GM19395 (cell line): ENCODE results near the gene STK32C.
A peak's percentile ranks its signal among the peaks of the same experiment; 100 is the strongest.
"Not testable (repeated sequence)": the region's sequence is repeated elsewhere in the genome, so short reads cannot be mapped to it uniquely, and the experiment has no call there.

ENCODE experiments used
- ATAC-seq: cut with Tn5 transposase; IDR thresholded peaks from one replicate; pipeline ENCODE4 v1.9.1; 2021; ENCODE audit warnings: mild to moderate bottlenecking, moderate library complexity; ENCODE audit not compliant: unreplicated experiment

Gene STK32C

DNA sequence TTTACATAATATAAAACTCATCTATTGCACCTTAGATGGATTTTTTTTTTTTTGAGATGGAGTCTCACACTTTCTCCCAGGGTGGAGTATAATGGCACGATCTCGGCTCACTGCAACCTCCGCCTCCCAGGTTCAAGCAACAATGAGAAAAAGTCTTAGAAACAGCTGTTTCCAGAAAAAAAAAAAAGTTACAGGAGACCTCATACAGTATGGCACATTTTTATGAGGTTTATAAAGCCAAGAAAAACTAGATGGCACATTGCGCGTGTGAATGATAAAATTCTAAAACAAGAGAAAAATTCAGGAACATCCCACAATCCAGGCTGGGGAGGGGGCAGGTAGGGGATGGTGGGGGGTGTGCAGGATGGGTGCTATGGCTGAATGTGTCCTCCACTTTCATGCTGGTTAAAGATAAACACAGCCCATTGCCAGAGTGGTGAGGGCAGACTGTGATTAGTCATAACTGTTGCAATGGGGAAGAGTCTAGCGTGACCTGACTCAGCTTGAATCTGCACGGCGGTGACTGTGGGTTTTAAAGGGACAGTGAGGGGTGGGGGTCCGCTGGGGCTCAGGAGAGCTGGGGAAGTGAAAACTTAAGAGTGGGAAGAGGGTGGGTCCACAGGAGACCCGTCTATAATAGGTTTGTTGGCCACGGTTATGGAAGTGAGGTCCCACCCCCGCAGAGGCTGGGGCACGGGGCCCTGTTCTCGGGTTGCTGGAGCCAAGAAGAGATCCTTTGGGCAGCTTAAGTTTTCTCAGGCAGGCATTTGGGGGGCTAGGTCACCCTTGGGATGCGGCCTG is 12.3 kb upstream of the STK32C start:
- ATAC-seq: peak; percentile 98

DNA sequence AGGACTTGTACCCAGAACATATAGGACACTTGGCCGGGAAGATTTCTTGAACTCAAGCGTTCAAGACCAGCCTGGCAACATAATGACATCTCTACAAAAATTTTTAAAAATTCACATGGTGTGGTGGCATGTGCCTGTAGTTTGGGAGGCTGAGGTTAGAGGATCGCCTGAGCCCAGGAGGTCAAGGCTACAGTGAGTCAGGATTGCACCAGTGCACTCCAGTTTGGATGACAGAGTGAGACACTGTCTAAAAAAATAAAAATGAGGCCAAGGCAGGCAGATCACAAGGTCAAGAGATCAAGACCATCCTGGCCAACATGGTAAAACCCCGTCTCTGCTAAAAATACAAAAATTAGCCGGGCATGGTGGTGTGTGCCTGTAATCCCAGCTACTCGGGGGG is 9.7 kb upstream of the STK32C start:
- not testable (repeated sequence) for ATAC-seq

DNA sequence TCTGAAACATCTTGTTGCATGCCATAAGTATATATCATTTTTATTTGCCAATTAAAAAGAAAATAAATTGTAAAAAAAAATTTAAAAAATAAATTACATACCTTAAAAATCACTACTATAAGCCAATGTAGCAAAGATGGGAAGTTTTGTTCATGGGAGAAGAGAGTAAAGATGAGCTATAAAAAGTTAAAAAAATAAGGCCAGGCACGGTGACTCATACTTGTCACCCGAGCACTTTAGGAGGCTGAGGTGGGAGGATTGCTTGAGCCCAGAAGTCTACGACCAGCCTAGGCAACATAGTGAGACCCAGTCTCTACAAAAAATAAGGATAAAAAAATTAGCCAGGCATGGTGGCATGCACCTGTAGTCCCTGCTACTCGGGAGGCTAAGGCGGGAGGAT is 8.4 kb upstream of the STK32C start:
- ATAC-seq: no peak

DNA sequence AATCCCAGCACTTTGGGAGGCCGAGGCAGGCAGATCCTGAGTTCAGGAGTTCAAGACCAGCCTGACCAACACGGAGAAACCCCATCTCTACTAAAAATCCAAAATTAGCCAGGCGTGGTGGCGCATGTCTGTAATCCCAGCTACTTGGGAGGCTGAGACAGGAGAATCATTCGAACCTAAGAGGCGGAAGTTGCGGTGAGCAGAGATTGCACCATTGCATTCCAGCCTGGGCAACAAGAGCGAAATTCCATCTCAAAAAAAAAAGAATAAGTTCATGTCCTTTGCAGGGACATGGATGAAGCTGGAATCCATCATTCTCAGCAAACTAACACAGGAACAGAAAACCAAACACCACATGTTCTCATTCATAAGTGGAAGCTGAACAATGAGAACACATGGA is 7.1 kb upstream of the STK32C start:
- ATAC-seq: not testable (repeated sequence)

DNA sequence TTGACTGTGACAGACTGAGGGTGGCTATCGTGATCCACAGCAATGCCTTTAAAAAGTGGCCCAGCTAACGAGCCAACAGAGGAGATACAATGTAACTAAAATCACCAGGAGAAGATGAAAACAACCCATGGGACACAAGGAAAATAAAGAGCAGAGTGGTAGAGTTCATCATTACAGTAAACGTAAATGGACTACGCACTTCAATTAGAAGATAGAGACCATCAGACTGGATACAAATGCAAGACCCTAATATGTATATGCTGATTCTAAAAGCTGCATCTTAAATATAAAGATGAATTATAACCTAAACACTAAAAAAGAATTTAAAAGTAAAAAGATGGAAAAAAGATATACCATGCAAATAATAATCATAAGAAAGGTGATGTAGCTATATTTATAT is 6.6 kb upstream of the STK32C start:
- ATAC-seq: no peak

DNA sequence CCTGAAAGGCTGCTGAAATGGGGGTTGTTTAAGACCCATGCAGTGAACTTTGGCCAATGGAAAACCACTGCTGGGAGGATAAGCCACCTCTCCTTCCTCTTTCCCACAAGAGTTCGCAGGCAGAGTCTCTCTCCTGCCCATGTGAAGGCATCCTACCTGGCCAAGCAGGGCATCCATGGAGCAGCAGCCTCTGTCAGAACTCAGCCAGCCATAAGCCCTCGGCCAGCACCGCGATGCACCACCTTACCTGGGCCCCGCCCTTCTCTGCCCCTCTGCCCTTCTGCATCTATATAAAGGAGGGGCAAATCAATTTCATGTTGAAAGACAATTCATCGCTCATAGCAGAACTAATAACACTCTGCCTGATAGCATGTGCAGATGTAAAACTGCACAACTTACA is 6.1 kb upstream of the STK32C start:
- no peak for ATAC-seq

DNA sequence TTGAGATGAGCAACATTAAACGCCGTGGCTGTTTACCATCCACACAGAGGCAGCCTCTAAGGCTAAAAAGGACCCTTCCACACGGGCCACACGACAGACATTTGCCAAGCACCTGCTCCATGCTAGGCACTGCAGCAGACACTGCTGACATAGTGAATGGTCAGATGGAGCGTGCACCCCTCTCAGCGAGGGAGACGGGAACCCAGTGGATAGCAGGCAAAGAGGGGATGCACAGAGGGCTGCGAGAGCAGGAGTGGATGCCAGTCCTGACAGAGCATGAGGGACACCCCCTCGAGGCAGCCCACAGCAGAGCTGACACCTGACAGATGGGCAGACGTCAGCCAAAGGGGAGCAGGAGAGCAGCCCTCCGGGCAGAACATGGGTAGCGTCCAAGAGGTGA is 5.6 kb upstream of the STK32C start:
- no peak for ATAC-seq

DNA sequence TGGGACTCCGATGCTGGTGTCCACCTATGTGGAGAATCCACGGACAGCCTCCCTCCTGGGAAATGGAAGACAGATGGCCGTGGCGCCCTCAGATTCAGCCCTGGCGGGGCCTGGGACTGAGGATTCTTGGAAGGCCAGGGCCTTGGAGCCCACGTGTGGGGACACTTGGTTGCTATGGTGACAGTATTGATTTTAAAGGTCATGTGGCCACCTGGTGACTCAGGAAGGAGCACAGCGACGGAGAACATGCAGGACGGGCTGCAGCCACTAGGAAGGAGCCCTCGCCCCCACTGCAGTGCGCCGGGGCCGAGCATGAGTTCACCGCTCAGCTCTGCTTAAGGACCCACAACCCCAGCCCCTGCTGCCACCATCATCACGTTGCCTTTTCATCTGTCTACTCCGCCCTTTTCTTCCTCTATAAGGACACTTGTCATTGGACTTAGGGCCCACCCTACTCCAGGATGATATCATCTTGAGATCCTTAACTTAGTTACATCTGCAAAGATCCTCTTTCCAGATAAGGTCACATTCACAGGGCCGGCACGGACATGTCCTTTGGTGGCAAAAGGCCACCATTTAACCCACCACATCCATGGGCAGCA is 3.7 kb upstream of the STK32C start:
- no peak for ATAC-seq

DNA sequence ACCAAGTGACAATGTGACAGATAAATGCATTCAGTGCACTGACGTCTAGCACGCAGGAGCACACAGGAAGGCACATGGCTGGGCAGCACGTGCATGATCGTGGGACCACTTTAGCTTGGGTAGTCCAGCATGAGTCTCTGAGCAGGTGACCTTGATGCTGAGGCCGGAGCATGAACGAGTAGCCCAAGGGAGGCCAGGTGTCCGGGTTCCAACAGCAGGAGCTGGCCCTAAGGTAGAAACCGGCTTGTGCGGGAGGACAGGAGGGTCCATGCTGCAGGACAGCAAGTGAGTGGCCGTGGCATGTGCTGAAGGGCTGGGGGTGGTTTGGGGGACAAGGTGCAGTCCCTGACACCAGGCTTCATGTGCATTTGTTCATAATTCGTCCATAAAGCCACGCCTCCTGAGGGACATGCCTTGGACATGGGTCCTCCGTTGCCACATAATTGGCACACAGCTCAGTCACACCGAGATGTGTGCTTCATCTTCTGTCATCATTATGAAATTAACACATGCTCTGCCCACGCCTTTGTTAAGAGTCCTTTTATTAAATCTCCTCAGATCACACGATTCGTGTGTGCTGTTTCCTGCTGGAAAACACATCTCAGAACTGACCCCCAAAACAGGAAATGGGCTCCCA is 3.1 kb upstream of the STK32C start:
- ATAC-seq: no peak

DNA sequence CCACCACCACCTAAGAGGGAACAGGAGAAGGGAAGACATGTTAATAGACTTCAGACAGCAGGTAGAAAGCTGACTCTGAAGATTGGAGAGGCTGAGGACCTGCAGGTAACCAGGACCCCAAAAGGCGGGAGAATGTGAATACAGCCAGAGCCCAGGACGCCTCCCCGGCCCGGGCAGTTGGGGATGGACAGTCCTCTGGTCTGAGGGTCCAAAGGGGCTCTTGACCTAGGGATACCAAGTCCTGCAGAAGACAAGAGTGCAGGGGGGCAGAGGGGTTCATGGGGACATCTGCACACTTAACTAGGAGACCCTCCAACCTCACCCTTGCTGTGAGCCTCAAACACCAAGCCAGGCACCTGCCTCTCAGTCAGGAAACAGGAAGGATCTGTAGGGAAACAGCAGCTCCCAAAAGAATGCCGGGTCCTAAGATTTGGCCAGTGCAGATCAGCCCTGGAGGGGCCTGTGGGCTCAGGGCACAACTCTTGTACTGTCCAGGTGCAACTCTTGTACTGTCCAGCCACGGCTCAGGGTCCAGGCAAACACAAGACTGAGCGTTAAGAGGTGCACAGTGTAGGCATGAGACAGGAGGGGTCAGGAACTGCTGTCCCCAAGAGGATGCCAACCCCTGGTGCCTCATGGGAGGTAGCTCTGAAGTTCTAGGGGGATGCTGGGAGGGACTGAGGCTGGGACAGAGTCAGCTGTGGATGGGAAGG is 2.3 kb upstream of the STK32C start:
- no peak for ATAC-seq

DNA sequence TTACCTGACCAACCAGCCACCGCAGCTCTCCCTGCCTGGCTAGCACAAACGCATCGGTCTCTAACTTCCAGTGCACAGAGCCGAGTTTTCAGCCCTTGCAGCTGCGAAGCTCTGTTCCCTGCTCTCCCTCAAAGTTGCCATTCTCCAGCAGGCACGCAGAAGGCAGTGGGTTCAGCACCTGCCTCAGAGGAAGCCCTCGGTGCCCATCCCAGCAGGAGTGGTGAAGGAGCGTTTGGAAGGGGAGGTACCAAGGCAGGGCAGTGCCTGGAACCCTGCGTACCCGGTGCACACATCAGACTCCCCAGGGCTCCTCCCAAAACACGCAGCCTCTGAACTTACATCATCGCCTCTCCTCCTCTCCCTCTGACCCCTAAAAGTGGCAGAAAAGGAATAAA is 1.7 kb upstream of the STK32C start:
- no peak for ATAC-seq

DNA sequence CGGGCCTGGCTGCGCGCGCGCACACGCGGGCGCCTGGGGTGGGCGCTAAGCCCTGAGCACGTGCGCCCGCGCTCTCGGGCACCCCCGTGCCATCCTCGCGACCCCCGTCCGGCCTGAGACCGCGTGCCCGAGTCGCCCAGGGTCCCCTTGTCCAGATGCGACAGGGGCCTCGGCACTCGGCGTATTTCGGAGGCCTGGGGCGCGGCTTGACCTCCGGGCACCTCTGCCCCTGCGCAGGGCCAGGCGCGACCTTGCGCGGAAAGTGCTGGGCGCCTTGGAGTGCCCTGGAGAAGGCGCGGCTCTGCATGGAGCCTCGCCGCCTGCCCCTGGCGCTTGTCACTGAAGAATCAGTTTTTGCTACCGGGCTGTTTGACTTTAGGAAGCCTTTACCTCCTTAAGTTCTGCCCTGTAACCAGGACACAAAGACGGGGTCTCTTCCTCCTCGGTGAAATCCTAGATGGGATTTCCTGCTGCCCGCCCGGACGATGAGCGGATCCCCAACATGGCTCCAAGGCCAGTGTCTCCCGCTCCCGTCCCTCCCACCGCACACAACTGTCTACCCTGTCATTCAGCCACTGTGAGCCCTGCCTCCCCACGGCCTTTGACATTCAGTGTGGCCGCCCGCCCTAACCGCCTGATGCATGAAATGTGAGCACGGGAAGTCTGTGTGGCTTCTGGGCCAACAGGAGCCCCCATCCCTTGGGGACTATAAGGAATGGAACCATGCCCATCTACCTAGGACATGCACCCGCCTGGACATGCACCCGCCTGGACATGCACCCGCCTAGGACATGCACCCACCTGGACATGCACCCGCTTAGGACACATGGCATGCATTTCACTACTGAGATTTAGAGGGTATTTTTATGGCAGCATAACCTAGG is 1.1 kb upstream of the STK32C start:
- no peak for ATAC-seq

DNA sequence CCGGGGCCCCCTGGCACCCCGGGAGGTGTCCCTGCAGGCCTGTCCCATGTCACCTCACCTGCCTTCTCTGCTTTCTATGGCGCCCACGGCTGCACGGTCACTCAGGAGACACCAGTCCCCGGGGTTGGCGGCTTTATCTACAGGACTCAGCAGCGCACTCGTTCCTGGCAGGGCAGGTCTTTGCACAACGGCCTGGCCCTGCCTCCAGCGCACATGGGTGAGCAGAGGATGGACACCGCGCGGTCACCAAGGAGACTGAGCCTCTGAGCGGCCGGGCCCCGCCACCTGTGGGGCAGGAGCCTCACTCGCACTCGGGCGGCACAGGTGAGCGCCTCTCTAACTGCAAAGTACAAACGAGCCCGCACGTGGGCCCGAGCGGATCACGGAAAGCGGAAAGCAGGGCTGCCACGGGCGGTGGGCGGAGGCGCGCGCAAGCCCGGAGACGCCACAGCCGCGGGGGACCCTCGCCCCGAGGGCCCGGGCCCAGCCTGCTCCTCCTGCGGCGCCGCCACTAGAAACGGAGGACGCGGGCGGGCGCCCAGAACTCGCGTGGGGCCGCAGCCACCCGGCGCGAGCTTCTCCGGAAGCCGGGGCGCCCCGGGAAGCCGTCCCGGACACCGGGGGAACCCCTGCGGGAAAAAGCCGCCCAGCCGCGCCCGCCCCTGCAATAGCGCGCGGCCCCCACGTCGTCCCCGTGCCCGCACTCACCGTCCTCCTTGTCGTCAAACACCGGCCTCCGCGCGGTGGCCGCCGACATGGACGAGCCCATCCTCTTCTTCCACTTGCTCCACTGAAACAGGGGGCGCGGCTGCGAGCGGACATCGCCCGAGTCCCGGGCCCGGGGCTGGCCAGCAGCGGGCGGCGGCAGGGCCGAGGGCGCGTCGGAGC is 642 bp downstream of the STK32C start:
- peak; percentile 15 for ATAC-seq

DNA sequence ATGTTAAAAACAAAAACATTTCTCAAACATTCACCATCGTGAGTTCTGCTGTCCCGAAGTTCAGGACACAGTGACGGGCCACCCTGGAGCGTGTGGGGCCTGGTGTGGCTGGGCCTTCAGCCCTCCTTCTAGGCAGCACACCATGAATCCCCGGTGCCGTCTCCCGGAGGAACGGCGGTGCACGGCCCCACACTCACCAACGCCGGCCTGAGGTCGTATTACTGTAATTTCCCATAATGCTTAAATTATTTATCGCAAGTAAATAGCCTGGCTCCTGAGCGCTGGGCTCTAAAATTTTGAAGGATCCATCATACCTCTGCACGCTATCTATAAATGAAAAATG is 1.4 kb downstream of the STK32C start:
- no peak for ATAC-seq

DNA sequence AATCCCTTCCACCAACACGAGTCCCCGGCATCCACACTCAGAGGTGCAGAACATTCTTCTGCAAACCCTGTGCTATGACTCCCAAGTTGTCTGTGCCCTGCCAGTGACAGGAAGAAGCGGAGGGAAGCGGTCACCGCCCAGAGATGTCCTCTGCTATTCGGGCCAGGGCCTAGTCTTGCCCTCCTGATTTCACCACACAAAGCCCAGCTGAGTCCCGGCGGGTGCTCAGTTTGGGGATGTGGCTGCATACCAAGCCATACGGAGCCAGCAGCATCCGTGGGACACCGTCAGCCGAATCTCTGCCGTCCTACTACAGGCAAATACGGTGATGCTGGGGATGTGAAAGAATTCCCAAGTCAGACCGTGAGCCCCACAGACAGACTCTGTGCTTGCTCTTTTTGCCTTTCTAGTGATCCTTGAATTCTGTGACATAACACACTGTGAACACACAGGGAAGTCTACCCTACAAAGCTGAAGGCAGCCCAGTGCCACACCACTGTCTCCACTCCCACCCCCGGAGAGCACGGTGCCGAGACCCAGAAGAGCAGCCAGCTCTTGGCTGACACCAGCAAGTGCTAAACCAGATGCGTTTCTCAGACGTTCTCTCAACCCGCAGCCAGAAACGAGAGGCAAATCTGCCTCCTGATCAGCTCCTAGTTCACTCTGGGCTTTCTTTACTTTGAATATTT is 2.0 kb downstream of the STK32C start:
- ATAC-seq: no peak

DNA sequence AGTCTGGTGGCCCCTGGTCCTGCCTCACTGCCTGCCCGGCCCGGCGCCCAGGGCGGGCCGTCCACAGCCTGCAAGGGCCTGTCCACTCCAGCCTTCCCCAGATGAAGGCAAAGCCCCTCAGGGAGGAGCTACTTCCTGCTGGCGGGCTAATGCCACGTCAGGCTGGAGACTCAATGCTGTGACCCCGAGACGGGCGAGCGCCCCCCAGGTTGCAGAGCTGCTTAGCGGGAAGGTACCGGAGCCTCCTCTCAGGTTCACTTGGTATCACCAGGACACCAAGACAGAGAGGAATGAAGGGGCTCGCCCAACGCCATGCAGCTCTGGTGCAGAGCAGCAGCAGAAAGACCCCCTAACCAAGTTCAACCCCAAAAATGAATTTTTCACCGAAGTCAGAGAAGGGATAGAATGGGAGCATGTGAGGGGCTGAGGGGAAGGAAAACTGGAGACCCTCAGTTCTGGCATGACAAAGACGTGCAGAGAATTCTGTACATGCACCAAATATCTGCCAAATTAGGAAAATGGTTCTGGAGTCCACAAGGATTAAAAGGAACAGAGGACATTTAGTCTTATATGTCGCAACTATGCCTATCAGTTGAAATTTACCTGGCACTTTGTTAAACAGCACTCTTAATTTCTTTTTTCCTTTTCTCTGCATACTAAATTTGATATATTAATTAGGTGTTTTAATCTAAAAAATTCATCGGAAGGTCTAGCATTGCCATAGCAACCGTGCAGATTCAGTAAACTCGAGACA is 2.8 kb downstream of the STK32C start:
- no peak for ATAC-seq

DNA sequence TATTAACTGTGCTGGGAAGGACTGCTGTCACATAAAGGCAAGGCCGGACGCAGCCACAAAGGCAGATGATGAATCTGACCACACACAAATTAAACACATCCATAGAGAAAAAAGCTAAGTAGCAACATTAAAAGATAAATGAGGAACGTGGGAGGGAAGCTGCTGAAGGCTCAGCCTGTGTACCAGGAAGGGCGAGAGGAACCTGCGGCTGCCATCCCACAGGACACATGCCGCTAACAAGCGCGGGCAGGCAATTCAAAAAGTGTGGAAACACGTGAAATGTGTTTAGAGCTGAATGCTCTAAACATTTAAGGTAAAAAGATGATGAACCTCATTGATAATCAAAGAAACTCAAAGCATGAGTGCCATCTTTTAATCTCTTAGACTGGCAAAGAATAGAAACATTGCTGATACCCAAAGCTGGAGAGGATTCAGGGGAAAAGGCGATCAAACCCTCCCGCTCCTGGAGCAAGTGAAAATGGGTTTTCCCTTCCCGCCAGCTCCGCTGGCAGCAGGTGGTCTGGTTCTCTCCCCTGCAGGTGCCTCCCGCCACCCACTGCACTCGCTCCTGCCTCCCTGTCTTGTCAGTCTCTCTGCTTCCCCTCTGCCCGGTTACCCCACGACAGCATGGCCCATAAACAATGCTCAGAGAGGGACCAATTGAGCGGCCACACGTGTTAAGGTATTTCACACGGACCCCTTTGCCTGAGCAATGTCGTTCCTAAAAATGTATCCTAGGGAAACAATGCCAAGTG is 4.2 kb downstream of the STK32C start:
- no peak for ATAC-seq
